Neutrophil (primary cell): ENCODE measurements around the gene CAPN1.

ENCODE experiments used
- H3K27ac ChIP-seq: fragments of 200-600 bp; sonication (generic); 2 replicates; pipeline ENCODE4 v1.5.1; 2016; ENCODE audit warnings: mild to moderate bottlenecking, moderate library complexity
- H3K27me3 ChIP-seq: fragments of 200-600 bp; sonication (generic); 2 replicates; pipeline ENCODE4 v1.6.0; 2016; ENCODE audit warnings: mild to moderate bottlenecking
- H3K36me3 ChIP-seq: fragments of 200-600 bp; sonication (generic); 2 replicates; pipeline ENCODE4 v1.5.1; 2017
- H3K4me1 ChIP-seq, 2 experiments: fragments of 200-600 bp in 1 of 2; sonication (generic) in 1 of 2; 1 replicate in 1 of 2; 2 replicates in 1 of 2; pipeline versions ENCODE4 v1.5.1 to v1.6.1; 2013 to 2016; ENCODE audit warnings: low read depth in 1 of 2, low read length in 1 of 2, mild to moderate bottlenecking in 1 of 2, moderate library complexity in 1 of 2; ENCODE audit not compliant: control insufficient read depth in 1 of 2, insufficient read depth in 1 of 2
- H3K4me3 ChIP-seq, 2 experiments: fragments of 200-600 bp in 1 of 2; sonication (generic) in 1 of 2; 1 replicate in 1 of 2; 2 replicates in 1 of 2; pipeline ENCODE4 v1.5.1; 2013 to 2016; ENCODE audit warnings: low read depth in 1 of 2, low read length in 1 of 2, mild to moderate bottlenecking in 1 of 2, moderate library complexity in 1 of 2
- H3K9me3 ChIP-seq: fragments of 200-600 bp; sonication (generic); 2 replicates; pipeline ENCODE4 v1.5.1; 2016
- TF ChIP-seq, protein P1 (sequence below): fragments of 200-600 bp; sonication (generic); IDR thresholded peaks from 2 replicates; pipeline ENCODE4 v1.5.1; 2016; ENCODE audit warnings: antibody characterized with exemption

Gene CAPN1

DNA sequence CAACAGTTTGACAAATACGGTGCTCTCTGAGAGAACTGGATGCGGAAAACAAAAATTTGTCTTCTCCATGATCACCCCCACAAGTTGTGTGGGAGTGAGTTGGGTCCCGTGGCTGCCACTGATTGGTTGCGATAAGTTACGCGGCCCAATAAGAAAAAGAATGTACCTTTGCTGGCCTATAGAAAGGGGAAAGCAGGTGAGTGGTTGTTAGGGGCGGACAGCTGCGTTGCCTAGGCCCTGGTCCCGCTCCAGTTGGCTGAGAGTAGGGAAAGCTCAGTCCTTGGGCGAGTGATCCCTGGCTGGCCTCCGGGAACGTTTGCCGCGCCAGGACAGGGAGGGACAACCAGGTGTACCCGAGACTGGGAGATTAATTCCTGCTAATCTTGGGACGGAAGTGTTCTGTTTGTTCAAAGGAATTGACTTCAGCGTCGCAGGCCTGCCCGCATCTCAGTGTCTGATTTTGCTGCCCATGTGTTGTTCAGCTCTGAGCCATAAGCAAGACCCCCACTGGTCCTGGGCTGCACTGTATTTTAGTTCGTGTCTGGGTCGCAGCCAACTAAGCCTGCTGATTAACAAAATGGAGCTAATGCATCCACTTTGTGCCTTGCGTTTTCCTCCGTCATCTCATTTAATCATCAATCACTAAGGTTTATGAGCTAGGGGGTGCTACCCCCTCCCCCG, 46.6 kb upstream of the CAPN1 start:
- Histone ChIP-seq H3K36me3 (peaks cover 27% of the 10 kb centered on the region), H3K9me3 (no peaks in the 10 kb centered on the region), H3K4me3 (peak overlapping the region; percentile 74 to 90), H3K27me3 (peaks cover 2% of the 10 kb centered on the region), H3K4me1 (peaks cover 34 to 38% of the 10 kb centered on the region in 2 experiments), H3K27ac (peak overlapping the region; percentile 95)
- TF ChIP-seq, protein P1, sequence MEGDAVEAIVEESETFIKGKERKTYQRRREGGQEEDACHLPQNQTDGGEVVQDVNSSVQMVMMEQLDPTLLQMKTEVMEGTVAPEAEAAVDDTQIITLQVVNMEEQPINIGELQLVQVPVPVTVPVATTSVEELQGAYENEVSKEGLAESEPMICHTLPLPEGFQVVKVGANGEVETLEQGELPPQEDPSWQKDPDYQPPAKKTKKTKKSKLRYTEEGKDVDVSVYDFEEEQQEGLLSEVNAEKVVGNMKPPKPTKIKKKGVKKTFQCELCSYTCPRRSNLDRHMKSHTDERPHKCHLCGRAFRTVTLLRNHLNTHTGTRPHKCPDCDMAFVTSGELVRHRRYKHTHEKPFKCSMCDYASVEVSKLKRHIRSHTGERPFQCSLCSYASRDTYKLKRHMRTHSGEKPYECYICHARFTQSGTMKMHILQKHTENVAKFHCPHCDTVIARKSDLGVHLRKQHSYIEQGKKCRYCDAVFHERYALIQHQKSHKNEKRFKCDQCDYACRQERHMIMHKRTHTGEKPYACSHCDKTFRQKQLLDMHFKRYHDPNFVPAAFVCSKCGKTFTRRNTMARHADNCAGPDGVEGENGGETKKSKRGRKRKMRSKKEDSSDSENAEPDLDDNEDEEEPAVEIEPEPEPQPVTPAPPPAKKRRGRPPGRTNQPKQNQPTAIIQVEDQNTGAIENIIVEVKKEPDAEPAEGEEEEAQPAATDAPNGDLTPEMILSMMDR, result no peak

DNA sequence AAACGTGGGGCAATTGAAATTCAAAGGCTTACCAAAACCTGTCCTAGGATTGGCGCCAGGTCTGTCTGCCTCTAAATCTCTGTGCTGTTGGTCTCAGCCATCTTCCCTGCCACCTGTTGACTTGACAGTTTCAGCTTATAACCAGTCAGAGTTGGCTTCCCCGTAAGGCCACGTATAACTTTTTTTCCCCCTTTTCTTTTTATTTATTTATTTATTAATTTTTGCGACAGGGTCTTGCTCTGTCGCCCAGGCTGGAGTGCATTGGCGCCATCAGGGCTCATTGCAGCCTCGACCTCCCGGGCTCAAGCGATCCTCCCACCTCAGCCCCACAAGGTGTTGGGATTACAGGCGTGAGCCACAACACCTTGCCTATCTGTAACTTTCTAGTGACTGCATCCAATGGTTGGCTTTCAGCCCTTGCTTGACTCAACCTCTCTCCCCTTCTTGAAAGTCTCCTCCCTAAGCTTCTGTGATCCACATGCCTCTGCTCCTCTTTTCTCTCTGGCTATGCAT, 46.0 kb upstream of the CAPN1 start:
- Histone ChIP-seq H3K27me3 (peaks cover 8% of the 10 kb centered on the region), H3K9me3 (no peaks in the 10 kb centered on the region), H3K4me1 (peaks cover 34 to 38% of the 10 kb centered on the region in 2 experiments), H3K27ac (peak overlapping the region; percentile 95), H3K4me3 (peak overlapping the region; percentile 74 to 90), H3K36me3 (peaks cover 21% of the 10 kb centered on the region)
- TF ChIP-seq, protein P1, result no peak

DNA sequence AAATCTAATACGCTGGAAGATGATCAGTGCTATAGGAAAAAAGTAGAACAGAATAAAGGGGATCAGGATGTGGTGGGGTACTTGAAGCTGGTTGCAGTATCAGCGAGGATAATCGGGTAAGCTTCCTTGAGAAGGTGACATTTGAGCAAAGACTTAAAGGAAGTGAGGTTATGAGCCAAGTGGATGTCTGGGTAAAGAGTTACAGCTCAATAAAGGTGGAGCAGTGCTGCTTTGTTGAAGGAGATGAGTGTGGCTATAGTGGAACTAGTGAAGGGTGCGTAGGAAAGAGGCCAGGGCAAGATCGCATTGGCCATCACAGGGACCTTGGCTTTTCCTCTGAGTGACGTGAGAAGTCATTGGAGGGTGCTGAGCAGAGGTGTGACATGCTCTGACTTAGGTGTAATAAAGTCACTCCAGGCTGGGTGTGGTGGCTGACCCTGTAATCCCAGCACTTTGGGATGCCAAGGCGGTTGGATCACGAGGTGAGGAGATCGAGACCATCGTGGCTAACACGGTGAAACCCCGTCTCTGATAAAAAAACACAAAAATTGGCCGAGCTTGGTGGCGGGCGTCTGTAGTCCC, 45.1 kb upstream of the CAPN1 start:
- Histone ChIP-seq H3K27ac (no peak overlapping the region), H3K9me3 (no peaks in the 10 kb centered on the region), H3K4me3 (no peak overlapping the region), H3K36me3 (peaks cover 12% of the 10 kb centered on the region), H3K27me3 (peaks cover 10% of the 10 kb centered on the region), H3K4me1 (peaks cover 34 to 38% of the 10 kb centered on the region in 2 experiments)
- TF ChIP-seq, protein P1, result no peak

DNA sequence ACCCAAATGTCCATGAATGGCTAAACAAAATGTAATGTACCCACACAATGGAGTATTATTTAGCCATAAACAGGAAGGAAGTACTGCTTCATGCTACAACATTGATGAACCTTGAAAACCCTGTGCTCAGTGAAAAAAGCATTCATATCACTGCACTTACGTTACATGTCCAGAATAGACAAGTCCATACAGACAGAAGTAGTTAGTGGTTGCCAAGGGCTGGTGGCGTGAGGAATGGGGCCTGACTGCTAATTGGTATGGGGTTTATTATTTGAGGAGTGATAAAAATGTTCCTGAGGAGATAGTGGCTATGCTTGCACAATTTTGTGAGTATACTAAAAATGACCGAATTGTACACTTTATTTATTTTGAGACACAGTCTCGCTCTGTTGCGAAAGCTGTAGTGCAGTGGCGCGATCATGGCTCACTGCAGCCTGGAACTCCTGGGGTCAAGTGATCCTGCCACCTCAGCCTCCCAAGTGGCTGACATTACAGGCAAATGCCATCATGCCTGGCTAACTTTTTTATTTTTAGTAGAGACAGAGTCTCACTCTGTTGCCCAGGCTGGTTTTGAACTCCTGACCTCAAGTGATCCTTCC, 39.7 kb upstream of the CAPN1 start:
- TF ChIP-seq, protein P1, result no peak
- H3K9me3 ChIP-seq, result no peaks in the 10 kb centered on the region
- no peak overlapping the region for H3K27ac ChIP-seq

DNA sequence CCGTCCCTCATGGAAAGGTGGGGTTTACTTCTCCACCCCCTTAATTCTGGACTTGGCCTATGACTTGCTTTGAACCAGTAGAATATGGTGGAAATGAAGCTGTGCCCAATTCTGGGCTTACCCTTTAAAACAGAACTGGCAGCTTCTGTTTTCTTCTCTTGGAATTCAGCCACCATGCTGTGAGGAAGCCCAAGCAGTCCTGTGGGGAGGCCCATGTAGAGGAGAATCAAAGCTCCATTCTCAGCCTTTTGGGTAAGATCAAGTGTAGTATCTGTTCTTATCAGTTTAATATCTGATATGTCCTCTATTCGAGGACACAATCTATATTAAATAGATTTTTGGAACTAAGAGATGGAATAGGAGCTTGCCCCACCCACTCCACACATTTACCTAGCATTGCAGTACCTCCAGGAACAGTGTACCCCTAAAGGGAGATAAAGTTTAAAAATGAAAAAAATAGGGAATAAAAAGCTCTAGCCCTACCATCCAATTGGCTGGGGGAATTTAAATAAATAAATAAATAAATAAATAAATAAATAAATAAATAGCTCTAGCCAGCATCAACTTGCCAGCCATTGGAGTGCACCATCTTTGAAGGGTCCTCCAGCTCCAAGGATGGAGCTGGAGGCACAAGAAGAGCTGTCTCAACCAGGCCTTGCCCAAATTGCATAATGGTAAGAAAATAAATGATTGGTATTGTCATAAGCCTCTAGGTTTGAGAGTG, 34.2 kb upstream of the CAPN1 start:
- TF ChIP-seq, protein P1, result no peak
- H3K36me3 ChIP-seq, result no peaks in the 10 kb centered on the region
- no peaks in the 10 kb centered on the region for H3K9me3 ChIP-seq
- H3K4me3 ChIP-seq, result no peak overlapping the region
- H3K27me3 ChIP-seq, result no peaks in the 10 kb centered on the region
- H3K27ac ChIP-seq, result no peak overlapping the region
- H3K4me1 ChIP-seq, result peaks cover 40 to 51% of the 10 kb centered on the region in 2 experiments

More for the DNA sequence above, 39.7 kb upstream of the CAPN1 start:
- H3K4me3 ChIP-seq, result no peak overlapping the region
- peaks cover 10% of the 10 kb centered on the region for H3K27me3 ChIP-seq
- H3K36me3 ChIP-seq, result no peaks in the 10 kb centered on the region
- H3K4me1 ChIP-seq, result peaks cover 12 to 13% of the 10 kb centered on the region in 2 experiments
